Vagina (tissue), 2 donors: ENCODE results near the gene HOXC12.

ENCODE experiments used
- POLR2A ChIP-seq, 2 donors: fragments of 450-650 bp; IDR thresholded peaks; one replicate each; pipeline ENCODE4 v1.6.1; 2017; ENCODE audit warnings: antibody characterized with exemption in 2 of 2, mild to moderate bottlenecking in 2 of 2, moderate library complexity in 2 of 2
- POLR2AphosphoS5 ChIP-seq, 2 donors: sonication (generic); formaldehyde crosslinking; IDR thresholded peaks; one replicate each; pipeline ENCODE4 v1.9.0; 2017; ENCODE audit warnings: antibody characterized with exemption in 2 of 2, mild to moderate bottlenecking in 2 of 2, low read depth in 1 of 2; ENCODE audit not compliant: insufficient read depth in 1 of 2
- TF ChIP-seq, protein P1 (sequence below), 3 experiments: fragments of 450-650 bp in 2 of 3; fragments of 200-600 bp in 1 of 3; sonication (generic) in 1 of 3; IDR thresholded peaks; one replicate each; pipeline ENCODE4 v1.5.1; 2017 to 2019; ENCODE audit warnings: antibody characterized with exemption in 3 of 3, mild to moderate bottlenecking in 2 of 3, moderate library complexity in 2 of 3

DNA sequence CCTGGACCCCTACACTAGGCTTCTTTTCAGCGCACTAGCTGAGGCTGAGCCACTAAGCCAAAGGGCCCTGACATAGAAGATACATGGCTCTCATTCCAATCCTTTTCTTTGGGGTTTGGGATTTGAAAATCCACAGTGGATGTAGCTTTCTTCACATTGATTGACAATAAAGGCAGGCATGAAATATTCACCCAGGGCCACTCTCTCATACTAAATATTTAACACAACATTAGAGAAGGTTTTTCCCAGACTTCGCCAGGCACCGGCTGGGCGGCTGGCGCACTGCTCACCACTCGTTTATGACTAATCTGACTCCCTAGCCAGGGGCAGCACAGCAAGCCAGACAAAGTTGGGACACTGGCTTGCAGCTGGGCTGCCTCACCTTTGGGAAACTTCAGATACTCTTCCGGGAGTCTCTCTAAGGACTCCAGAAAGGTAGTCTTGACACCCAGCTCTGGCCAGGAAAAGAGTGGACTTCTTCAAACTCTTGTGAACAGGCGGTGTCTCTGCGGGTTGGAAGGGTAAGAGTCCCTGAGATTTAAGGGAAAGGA lies 17.5 kb downstream of the HOXC12 start:
- TF ChIP-seq POLR2A (IDR thresholded peaks at IDR 0.05) (no peak), POLR2AphosphoS5 (IDR thresholded peaks at IDR 0.05; ENCODE audit: insufficient read depth in 1 of 2, low read depth in 1 of 2) (no peak)
- TF ChIP-seq, protein P1, sequence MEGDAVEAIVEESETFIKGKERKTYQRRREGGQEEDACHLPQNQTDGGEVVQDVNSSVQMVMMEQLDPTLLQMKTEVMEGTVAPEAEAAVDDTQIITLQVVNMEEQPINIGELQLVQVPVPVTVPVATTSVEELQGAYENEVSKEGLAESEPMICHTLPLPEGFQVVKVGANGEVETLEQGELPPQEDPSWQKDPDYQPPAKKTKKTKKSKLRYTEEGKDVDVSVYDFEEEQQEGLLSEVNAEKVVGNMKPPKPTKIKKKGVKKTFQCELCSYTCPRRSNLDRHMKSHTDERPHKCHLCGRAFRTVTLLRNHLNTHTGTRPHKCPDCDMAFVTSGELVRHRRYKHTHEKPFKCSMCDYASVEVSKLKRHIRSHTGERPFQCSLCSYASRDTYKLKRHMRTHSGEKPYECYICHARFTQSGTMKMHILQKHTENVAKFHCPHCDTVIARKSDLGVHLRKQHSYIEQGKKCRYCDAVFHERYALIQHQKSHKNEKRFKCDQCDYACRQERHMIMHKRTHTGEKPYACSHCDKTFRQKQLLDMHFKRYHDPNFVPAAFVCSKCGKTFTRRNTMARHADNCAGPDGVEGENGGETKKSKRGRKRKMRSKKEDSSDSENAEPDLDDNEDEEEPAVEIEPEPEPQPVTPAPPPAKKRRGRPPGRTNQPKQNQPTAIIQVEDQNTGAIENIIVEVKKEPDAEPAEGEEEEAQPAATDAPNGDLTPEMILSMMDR (IDR thresholded peaks at IDR 0.05), result no peak
